Measurements from ENCODE around the gene RNF224. TPM values are rescaled to one million over a fixed set of nuclear protein-coding genes. Genes with fewer than 3 reads are reported as not detected.

Gene RNF224
- total RNA-seq, 6 experiments from 2014 or later = not detected

GRCh38 chr9:137251490-137252268 is 24.4 kb downstream of the RNF224 start:
- H3K4me3 ChIP-seq = no peak overlapping the region
- 89% methylated on average over 6 of the region's 22 CpGs for WGBS (ENCODE audit: insufficient coverage, low coverage, low lambda C conversion rate, missing lambda C conversion rate)
- H3K27me3 ChIP-seq = no peaks in the 10 kb centered on the region
- no peaks in the 10 kb centered on the region for H3K9me3 ChIP-seq
- ATAC-seq (no peak), DNase-seq (no peak)
- H3K27ac ChIP-seq = no peak overlapping the region
- intact Hi-C loops (cut with DNase I) = no loop called here
- peaks cover 0 to 4% (median 0%) of the 10 kb centered on the region in 4 donors for H3K36me3 ChIP-seq
- H3K4me1 ChIP-seq = peaks cover 0 to 13% (median 3%) of the 10 kb centered on the region in 4 donors
- no peak for TF ChIP-seq POLR2A (IDR thresholded peaks at IDR 0.05)
- TF ChIP-seq CTCF (IDR thresholded peaks at IDR 0.05) = no peak

DNA sequence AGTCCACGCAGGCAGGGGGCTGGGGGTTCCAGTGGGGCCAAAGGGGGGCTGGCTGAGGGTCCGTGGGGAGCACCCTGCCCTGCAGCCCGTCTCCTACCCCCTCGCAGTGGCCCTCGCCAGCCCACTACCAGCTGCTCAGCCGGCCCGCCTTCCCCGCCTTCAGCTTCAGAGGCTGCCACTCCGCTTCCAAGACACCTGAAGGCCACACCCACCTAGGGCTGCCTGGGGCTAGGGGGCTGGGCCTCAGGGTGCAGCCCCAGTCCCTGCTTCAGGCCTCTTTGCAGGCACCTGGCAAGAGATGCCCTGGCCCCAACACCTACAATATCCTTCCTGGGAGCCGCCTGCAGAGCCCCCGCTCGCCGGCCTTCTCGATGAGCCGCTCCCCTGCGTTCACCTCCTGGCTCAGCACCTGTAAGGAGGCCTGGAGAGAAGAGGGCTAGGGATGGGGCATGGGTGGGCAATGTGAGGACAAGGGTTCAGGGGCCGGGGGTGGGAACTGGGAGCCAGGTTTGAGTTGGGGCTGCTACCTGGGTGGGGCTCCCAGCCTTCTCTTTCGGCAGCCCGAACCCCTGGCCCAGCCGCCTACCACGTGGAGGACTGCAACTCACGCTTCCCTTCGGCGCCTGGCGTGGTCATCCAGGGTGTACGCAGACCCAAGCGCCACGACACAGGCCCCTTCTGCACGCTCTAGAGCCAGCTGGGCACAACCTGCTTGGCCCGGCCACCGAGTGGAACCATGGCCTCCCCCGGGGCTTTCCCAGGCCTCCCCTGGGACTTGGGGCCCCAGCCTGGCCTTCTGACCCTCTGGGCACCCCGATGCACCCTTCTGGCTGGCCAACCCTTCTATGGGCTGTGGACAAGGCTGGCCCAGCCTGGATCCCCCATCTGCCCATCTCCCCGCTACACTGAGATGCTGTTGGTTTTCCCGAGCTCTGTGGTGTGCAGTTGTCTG is 25.5 kb downstream of the RNF224 start:
- Histone ChIP-seq H3K27ac (no peak overlapping the region), H3K36me3 (peaks cover 0 to 7% (median 0%) of the 10 kb centered on the region in 4 donors), H3K4me1 (peaks cover 0 to 16% (median 3%) of the 10 kb centered on the region in 4 donors), H3K4me3 (no peak overlapping the region), H3K27me3 (no peaks in the 10 kb centered on the region), H3K9me3 (no peaks in the 10 kb centered on the region)
- intact Hi-C loops (cut with DNase I) = no loop called here
- ATAC-seq (no peak), DNase-seq (no peak)
- 77% methylated on average over 3 of the region's 35 CpGs for WGBS (ENCODE audit: insufficient coverage, low coverage, low lambda C conversion rate, missing lambda C conversion rate)
- TF ChIP-seq CTCF (IDR thresholded peaks at IDR 0.05) (no peak), POLR2A (IDR thresholded peaks at IDR 0.05) (no peak)

DNA sequence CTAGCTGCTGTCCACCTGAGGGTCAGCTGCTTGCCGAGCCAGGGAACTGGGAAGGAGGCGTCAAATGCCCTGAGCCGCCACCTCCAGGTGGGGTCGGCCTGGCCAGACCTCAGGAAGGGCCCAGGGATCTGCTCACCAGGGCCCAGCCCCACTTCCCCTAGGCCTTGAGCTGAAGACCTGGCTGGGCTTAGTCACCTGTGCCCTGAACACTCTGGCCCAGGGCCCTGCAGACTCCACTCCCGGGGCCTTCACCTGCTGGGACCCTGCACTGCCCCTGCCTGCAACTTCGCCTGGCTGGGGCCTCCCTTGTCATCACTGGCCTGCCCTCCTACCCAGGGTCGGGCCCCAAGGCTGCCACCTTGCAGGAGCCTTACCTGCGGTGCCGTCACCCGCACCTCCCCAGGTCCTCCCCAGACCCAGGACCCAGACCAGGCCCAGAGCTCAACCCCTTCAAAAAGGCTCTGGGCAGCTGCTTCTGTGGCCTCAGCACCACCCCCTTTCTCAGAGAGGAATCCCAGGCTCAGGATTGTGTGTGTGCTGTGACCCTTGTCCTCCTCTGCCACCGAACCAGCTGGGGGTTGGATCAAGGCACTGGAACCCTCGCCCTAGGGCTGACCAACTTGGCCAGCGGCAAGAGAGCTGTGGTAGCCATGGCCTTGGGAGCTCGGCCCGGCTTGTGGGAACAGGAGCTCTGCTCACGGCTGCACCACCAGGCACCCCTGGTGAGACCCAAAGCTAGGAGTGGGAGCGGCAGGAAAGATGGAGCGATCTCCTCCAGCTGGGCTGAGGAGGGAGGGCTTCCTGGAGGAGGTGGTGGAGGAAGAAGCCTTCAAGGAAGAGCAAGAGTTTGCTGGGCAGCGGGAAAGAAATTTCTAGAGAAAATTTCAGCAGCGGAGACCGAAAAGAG is 26.7 kb downstream of the RNF224 start:
- ATAC-seq = peak; percentile 44 to 67 (median 58)
- WGBS (ENCODE audit: insufficient coverage, low coverage, low lambda C conversion rate, missing lambda C conversion rate) = 35% methylated on average over 7 of the region's 21 CpGs
- Histone ChIP-seq H3K4me3 (peak overlapping the region; percentile 97 to 100 (median 98)), H3K27ac (peak overlapping the region in 1 of 3 donors; percentile 70), H3K9me3 (no peaks in the 10 kb centered on the region), H3K4me1 (peaks cover 0 to 16% (median 3%) of the 10 kb centered on the region in 4 donors), H3K27me3 (no peaks in the 10 kb centered on the region), H3K36me3 (peaks cover 0 to 15% (median 0%) of the 10 kb centered on the region in 4 donors)
- intact Hi-C loops (cut with DNase I) = no loop called here
- TF ChIP-seq CTCF (IDR thresholded peaks at IDR 0.05) (no peak), POLR2A (IDR thresholded peaks at IDR 0.05) (no peak)
- DNase-seq = peak in 2 of 3 donors; percentile 80 to 84
